K562 (cell line): ENCODE results near the gene PEDS1. TPM values are rescaled to one million over a fixed set of nuclear protein-coding genes. Genes with fewer than 3 reads are reported as not detected.

Source experiments
- BMI1 ChIP-seq: fragments of 150-350 bp; IDR thresholded peaks from 2 replicates; pipeline ENCODE4 v1.6.1; 2014; ENCODE audit warnings: low read length
- BRD4 ChIP-seq: fragments of 200-600 bp; sonication (generic); IDR thresholded peaks from 2 replicates; pipeline ENCODE4 v1.6.1; 2017; ENCODE audit warnings: inconsistent platforms
- BRD9 ChIP-seq: fragments of 450-650 bp; IDR thresholded peaks from 2 replicates; pipeline ENCODE4 v1.6.1; 2018; ENCODE audit warnings: low read depth; ENCODE audit not compliant: partially characterized antibody
- CXXC5 ChIP-seq: fragments of 250-450 bp; sonication (Bioruptor Pico); IDR thresholded peaks from 2 replicates; pipeline ENCODE4 v1.8.0; 2022; ENCODE audit warnings: inconsistent platforms, mild to moderate bottlenecking, moderate library complexity
- EGR1 ChIP-seq: fragments of 450-650 bp; conservative IDR thresholded peaks from 2 replicates; pipeline ENCODE4 v1.6.1; 2017; ENCODE audit warnings: mild to moderate bottlenecking
- ESRRA ChIP-seq: fragments of 450-650 bp; IDR thresholded peaks from 2 replicates; pipeline ENCODE4 v1.6.1; 2014; ENCODE audit warnings: low read depth, mild to moderate bottlenecking, moderate library complexity, borderline replicate concordance
- HBP1 ChIP-seq: fragments of 450-650 bp; formaldehyde crosslinking; IDR thresholded peaks from 2 replicates; pipeline ENCODE4 v1.4.0; 2022; ENCODE audit warnings: missing genetic modification characterization
- HNRNPLL ChIP-seq: fragments of 200-400 bp; formaldehyde crosslinking; IDR thresholded peaks from 2 replicates; pipeline ENCODE4 v1.6.1; 2017; ENCODE audit warnings: low read length, low read depth, mild to moderate bottlenecking; ENCODE audit not compliant: poor library complexity, severe bottlenecking
- MAFK ChIP-seq: IDR thresholded peaks from 2 replicates; pipeline ENCODE4 v1.6.1; 2011; ENCODE audit warnings: low read length, improper control_type of control experiment
- MAX ChIP-seq: sonication (generic); formaldehyde crosslinking; IDR thresholded peaks from 2 replicates; pipeline ENCODE4 v1.9.0; 2022; ENCODE audit warnings: mild to moderate bottlenecking, missing genetic modification reagents
- MITF ChIP-seq: IDR thresholded peaks from 2 replicates; pipeline ENCODE4 v1.6.1; 2014; ENCODE audit warnings: antibody characterized with exemption
- MYC ChIP-seq, 2 experiments: fragments of 250-450 bp in 1 of 2; sonication (Bioruptor Pico) in 1 of 2; IDR thresholded peaks; 2 replicates each; pipeline versions ENCODE4 v1.5.1 to v1.6.1; 2012 to 2021; ENCODE audit warnings: low read depth in 2 of 2, borderline replicate concordance in 1 of 2, improper control_type of control experiment in 1 of 2, low read length in 1 of 2, mild to moderate bottlenecking in 1 of 2, moderate library complexity in 1 of 2
- NCOA1 ChIP-seq: fragments of 450-650 bp; IDR thresholded peaks from 2 replicates; pipeline ENCODE4 v1.6.1; 2016; ENCODE audit warnings: low read depth
- NELFE ChIP-seq: IDR thresholded peaks from 2 replicates; pipeline ENCODE4 v1.6.1; 2011; ENCODE audit warnings: mild to moderate bottlenecking; ENCODE audit not compliant: insufficient read depth, insufficient read length
- RAD21 ChIP-seq, 2 experiments: fragments of 250-450 bp in 1 of 2; fragments of 450-650 bp in 1 of 2; sonication (Bioruptor Pico) in 1 of 2; formaldehyde crosslinking in 1 of 2; IDR thresholded peaks in 1 of 2; conservative IDR thresholded peaks in 1 of 2; 2 replicates each; pipeline versions ENCODE4 v1.4.0 to v1.8.0; 2020 to 2022; ENCODE audit warnings: mild to moderate bottlenecking in 2 of 2, moderate library complexity in 1 of 2
- SIN3B ChIP-seq: fragments of 450-650 bp; IDR thresholded peaks from 2 replicates; pipeline ENCODE4 v1.6.1; 2017; ENCODE audit warnings: low read depth, mild to moderate bottlenecking, moderate library complexity
- SMAD1 ChIP-seq: fragments of 150-350 bp; IDR thresholded peaks from 2 replicates; pipeline ENCODE4 v1.6.1; 2014; ENCODE audit warnings: low read length, low read depth; ENCODE audit not compliant: partially characterized antibody
- SMARCA4 ChIP-seq: fragments of 450-650 bp; IDR thresholded peaks from 2 replicates; pipeline ENCODE4 v1.6.1; 2016
- SMC3 ChIP-seq: conservative IDR thresholded peaks from 2 replicates; pipeline ENCODE4 v1.6.1; 2011; ENCODE audit warnings: low read depth, low read length, improper control_type of control experiment; ENCODE audit not compliant: insufficient read depth
- SREBF2 ChIP-seq: sonication (generic); formaldehyde crosslinking; IDR thresholded peaks from 2 replicates; pipeline ENCODE4 v1.4.0; 2020; ENCODE audit warnings: mild to moderate bottlenecking, missing genetic modification reagents
- STAG1 ChIP-seq: sonication (generic); formaldehyde crosslinking; IDR thresholded peaks from 2 replicates; pipeline ENCODE4 v1.5.0; 2020; ENCODE audit warnings: missing genetic modification reagents, borderline replicate concordance
- YY1 ChIP-seq, 3 experiments: IDR thresholded peaks; 2 replicates each; pipeline ENCODE4 v1.6.1; 2011; ENCODE audit warnings: low read length in 2 of 3, mild to moderate bottlenecking in 2 of 3, moderate library complexity in 2 of 3, borderline replicate concordance in 1 of 3, control low read depth in 1 of 3, low read depth in 1 of 3; ENCODE audit not compliant: insufficient read depth in 3 of 3, insufficient replicate concordance in 2 of 3, control insufficient read depth in 1 of 3, insufficient read length in 1 of 3; ENCODE audit errors: extremely low read depth in 1 of 3
- ZNF133 ChIP-seq: fragments of 250-450 bp; sonication (Bioruptor Pico); IDR thresholded peaks from 2 replicates; pipeline ENCODE4 v1.4.0; 2020; ENCODE audit warnings: mild to moderate bottlenecking
- ZNF384 ChIP-seq: IDR thresholded peaks from 2 replicates; pipeline ENCODE4 v1.6.1; 2012; ENCODE audit warnings: low read depth, low read length, improper control_type of control experiment
- ZNF785 ChIP-seq: fragments of 250-450 bp; sonication (Bioruptor Pico); IDR thresholded peaks from 2 replicates; pipeline ENCODE4 v1.4.0; 2020; ENCODE audit warnings: mild to moderate bottlenecking
- polyA plus RNA-seq, 8 experiments: library from polyadenylated mRNA; depleted of rRNA in 4 of 8; stranded (reverse) in 5 of 8; unstranded in 3 of 8; fragments of >200 nt; fragmentation: Nextera tagmentation in 2 of 8; fragmentation: Illumina TruSeq in 1 of 8; extraction: Ambion mirVana in 2 of 8; extraction: Trizol in 1 of 8; gene quantifications; 2 replicates each; pipeline versions ENCODE4 v1.2.1 to v1.2.3, GENCODE V29; 2011 to 2014; ENCODE audit warnings: inconsistent platforms in 1 of 8, missing spikeins in 1 of 8
- total RNA-seq, 7 experiments: library from RNA; depleted of rRNA in 6 of 7; stranded (reverse); fragments of >200 nt in 6 of 7; fragmentation: Illumina TruSeq in 2 of 7; extraction: Trizol in 2 of 7; gene quantifications; 2 replicates each; pipeline versions ENCODE4 v1.2.1 to v1.2.3, GENCODE V29; 2011 to 2021; ENCODE audit warnings: low replicate concordance in 1 of 7

The PEDS1 gene
- total and polyA plus RNA-seq, 9 of the 15 experiments (the other 6 are each of a cell fraction or from before 2014, with no cell fraction given), result 2.9 to 38.5 (median 24.2) TPM

GRCh38 chr20:50165684-50166554, 12.4 kb upstream of the PEDS1 start (continued):
- TF ChIP-seq SMARCA4 (peak; percentile 97), BRD9 (peak; percentile 61), CXXC5 (CRISPR knock-in tag) (peak; percentile 76), NELFE (no peak), ZNF785 (no peak), NCOA1 (peak; percentile 84), BMI1 (no peak), MAFK (peak; percentile 91), BRD4 (0 out of 2 replicates have a peak, but pooled peaks have one; percentile 6), ZNF133 (CRISPR knock-in tag) (no peak), MITF (peak; percentile 40; the same call in 1 of the 2 replicates), YY1 (IDR thresholded peaks at IDR 0.05; ENCODE audit: borderline replicate concordance in 1 of 3, control insufficient read depth in 1 of 3, extremely low read depth in 1 of 3, insufficient read depth in 3 of 3, insufficient read length in 1 of 3, insufficient replicate concordance in 2 of 3, low read depth in 1 of 3, low read length in 2 of 3) (peak in 1 of 3 experiments; percentile 44), RAD21 (CRISPR knock-in tag; conservative IDR thresholded peaks at IDR 0.05 in 1 of 2, IDR thresholded peaks at IDR 0.05 in 1 of 2) (0 out of 4 replicates have a peak, but pooled peaks of 1 of the 2 experiments have one; percentile 3), ESRRA (peak; percentile 75; the same call in 1 of the 2 replicates), MYC (IDR thresholded peaks at IDR 0.05; ENCODE audit: low read depth, low read length) (peak; percentile 89), MYC (CRISPR knock-in tag; IDR thresholded peaks at IDR 0.05; ENCODE audit: borderline replicate concordance, low read depth) (no peak), ZNF384 (peak; percentile 76), HNRNPLL (peak; percentile 75), HBP1 (CRISPR knock-in tag) (0 out of 2 replicates have a peak, but pooled peaks have one; percentile 3), SMAD1 (peak; percentile 94), SREBF2 (CRISPR knock-in tag) (no peak), SIN3B (no peak), EGR1 (peak; percentile 91), SMC3 (peak; percentile 14; the same call in 1 of the 2 replicates), MAX (CRISPR knock-in tag) (peak; percentile 83), STAG1 (CRISPR knock-in tag) (no peak)
